GM13977 (cell line): ENCODE data around the gene TAF4.
A peak's percentile ranks its signal among the peaks of the same experiment; 100 is the strongest.

Experiments used
- DNase-seq: peaks from one replicate; pipeline ENCODE4 v3.0.0; 2012; ENCODE audit warnings: low spot score
- in situ Hi-C: fragments of 300-500 bp; cut with MboI; formaldehyde crosslinking; loops from one replicate; pipeline ENCODE4 v1.12.0; 2022; ENCODE audit warnings: low sequenced_read_pairs, low pct_unique_long_range_greater_than_20kb, mixed read lengths, inconsistent platforms; ENCODE audit not compliant: unreplicated experiment
- TF ChIP-seq, protein P1 (sequence below): IDR thresholded peaks from 2 replicates; pipeline ENCODE4 v1.5.1; 2012; ENCODE audit warnings: mild to moderate bottlenecking, control low read depth; ENCODE audit not compliant: insufficient read depth; ENCODE audit errors: extremely low read depth, missing control alignments

The TAF4 gene

DNA sequence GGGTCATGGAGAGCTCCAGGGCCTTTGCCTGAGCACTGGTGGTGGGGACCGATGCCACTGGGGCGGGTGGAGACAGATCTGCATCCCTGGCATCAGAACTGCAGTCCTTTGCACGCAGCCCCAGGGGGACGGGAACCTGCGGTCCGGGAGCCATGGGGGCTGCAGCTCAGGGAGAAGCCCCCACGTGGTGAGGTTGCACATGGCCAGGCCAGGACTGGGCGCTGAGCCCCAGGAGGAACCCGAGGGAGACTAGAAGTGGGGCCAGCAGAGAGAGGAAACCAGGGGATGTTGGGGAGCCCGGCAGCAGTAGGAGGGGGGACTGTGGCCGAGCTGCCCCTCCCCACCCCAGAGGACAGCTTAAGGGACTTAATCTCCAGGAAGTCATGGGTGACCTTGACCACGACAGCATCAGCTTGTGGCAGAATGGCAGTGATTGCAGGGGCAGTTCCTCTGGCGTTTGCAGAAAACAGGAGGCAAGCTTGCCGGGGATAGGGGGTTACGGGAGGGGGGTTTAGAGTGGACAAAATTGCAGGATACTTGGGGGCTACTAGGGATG is 38.6 kb upstream of the TAF4 start:
- DNase-seq, result no peak
- TF ChIP-seq, protein P1, sequence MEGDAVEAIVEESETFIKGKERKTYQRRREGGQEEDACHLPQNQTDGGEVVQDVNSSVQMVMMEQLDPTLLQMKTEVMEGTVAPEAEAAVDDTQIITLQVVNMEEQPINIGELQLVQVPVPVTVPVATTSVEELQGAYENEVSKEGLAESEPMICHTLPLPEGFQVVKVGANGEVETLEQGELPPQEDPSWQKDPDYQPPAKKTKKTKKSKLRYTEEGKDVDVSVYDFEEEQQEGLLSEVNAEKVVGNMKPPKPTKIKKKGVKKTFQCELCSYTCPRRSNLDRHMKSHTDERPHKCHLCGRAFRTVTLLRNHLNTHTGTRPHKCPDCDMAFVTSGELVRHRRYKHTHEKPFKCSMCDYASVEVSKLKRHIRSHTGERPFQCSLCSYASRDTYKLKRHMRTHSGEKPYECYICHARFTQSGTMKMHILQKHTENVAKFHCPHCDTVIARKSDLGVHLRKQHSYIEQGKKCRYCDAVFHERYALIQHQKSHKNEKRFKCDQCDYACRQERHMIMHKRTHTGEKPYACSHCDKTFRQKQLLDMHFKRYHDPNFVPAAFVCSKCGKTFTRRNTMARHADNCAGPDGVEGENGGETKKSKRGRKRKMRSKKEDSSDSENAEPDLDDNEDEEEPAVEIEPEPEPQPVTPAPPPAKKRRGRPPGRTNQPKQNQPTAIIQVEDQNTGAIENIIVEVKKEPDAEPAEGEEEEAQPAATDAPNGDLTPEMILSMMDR, result no peak
- in situ Hi-C loops, result no loop called here

- TF ChIP-seq, protein P1, result no peak
- in situ Hi-C loops, result no loop called here
- no peak for DNase-seq
These were observed 38.0 kb upstream of the TAF4 start for GRCh38 chr20:62103508-62104233.

DNA sequence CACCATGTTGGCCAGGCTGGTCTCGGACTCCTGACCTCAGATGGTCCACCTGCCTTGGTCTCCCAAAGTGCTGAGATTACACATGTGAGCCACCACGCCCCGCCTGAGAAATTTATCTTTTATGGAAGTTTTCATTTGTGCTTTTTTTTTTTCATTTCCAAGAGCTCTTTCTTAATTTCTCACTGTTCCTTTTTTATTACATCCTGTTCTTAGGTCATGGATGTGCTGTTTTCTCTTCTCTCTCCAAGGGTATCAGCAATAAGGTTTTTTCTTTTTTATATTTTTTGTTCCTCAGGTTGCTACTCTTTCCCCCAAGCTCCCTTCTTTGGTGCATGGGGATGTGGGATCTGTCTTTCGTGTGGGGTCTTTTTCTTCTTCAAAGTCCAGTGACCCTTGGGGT is 35.4 kb upstream of the TAF4 start:
- no peak for DNase-seq
- TF ChIP-seq, protein P1, result no peak
- in situ Hi-C loops, result no loop called here

GRCh38 chr20:62097881-62098407 is 32.3 kb upstream of the TAF4 start:
- TF ChIP-seq, protein P1, result no peak
- DNase-seq, result peak; percentile 4
- in situ Hi-C loops, result no loop called here

GRCh38 chr20:62096421-62097380 is 31.0 kb upstream of the TAF4 start:
- peak; percentile 4 for DNase-seq
- in situ Hi-C loops, result no loop called here
- TF ChIP-seq, protein P1, result no peak

DNA sequence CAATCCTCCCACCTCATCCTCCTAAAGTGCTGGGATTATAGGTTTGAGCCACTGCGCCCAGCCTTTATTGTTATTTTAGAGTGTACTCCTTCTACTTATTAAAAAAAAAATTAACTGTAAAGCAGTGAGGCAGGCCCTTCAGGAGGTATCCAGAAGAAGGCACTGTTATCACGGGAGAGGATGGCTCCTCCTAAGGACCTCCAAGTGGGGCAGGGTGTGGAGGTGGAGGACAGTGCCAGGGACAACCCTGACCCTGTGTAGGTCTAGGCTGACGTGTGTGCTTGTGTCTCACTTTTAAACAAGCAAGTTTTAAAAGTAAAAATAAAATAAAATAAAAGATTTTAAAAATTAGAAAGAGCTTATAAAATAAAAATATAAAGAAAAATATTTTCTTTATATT is 23.7 kb upstream of the TAF4 start:
- in situ Hi-C loops, result no loop called here
- no peak for DNase-seq
- TF ChIP-seq, protein P1, result no peak
